CMK (cell line): ENCODE results near the gene TNFRSF4.

Source experiments
- DNase-seq: peaks from one replicate; pipeline ENCODE4 v3.0.0-alpha.2; 2010; ENCODE audit warnings: low read depth

TNFRSF4 gene

GRCh38 chr1:1245178-1245816 is 31.3 kb upstream of the TNFRSF4 start:
- peak; percentile 52 for DNase-seq

DNA sequence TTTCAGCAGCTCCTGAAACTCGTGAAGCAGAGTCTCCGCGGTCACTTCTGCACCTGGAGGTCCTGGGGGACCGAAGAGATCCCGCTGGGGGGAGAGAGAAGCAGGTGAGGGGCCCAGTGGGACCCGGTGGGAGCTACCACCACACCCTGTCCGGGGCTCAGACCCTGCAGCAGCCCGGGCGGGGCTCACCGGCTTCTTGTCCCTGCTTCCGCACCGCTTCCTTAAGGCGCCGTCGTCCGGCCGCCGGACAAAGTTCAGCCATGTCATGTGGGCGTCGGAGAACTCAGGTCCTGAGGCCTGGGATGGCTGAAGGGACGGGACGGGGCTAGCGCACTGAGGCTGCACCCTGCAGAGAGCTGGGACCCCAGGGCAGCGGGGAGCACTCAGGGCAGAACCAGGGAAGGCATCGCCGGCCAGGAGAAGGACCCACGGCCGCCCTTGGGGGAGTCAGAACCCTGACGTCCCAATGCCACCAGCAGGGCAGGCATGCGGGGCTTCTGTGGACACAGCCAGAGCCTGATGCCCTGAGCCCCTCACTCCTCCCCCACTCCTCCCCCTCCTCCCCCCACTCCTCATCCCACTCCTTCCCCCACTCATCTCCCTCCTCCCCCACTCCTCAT is 30.3 kb upstream of the TNFRSF4 start:
- DNase-seq = no peak

DNA sequence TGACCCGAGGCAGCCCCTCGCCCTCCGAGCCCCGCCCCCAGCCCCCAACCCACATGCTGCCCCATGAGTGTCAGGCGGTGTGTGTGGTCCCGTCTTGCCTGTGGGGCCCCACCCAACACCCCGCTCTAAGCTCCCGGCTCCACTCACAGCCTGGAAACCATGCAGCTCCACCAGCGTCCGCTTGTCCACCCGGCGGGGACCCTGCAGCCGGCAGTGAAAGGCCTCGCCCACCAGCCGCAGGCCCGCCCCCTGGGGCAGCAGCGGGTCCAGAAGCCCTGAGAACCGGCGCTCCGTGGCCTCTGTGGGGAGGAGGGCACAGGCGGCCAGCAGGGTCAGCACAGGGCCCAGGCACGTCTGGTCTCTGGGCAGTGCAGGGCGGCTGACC is 29.8 kb upstream of the TNFRSF4 start:
- no peak for DNase-seq

DNA sequence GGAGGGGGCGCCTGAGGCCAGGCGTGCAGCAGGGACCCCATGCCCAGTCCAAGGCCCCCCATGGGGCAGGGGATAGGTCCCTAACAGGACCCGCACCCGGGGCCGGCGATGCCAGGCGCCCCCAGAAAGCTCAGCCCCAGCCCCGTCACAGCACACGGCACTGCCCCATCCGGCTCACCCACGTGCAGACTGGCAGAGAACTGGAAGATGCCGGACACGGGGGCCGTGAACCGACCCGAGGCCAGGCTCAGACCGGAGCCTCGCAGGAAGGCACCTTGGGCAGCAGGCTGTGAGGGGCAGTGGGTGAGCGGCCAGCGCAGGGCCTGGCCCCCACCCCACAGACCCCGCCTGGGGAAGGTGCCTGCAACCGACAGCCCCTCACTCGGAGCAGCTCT is 29.3 kb upstream of the TNFRSF4 start:
- DNase-seq = no peak

GRCh38 chr1:1242461-1243265 is 28.7 kb upstream of the TNFRSF4 start:
- no peak for DNase-seq

GRCh38 chr1:1241588-1242219 is 27.8 kb upstream of the TNFRSF4 start:
- DNase-seq = no peak

- no peak for DNase-seq
These were observed 27.1 kb upstream of the TNFRSF4 start for GRCh38 chr1:1240822-1241587.

DNA sequence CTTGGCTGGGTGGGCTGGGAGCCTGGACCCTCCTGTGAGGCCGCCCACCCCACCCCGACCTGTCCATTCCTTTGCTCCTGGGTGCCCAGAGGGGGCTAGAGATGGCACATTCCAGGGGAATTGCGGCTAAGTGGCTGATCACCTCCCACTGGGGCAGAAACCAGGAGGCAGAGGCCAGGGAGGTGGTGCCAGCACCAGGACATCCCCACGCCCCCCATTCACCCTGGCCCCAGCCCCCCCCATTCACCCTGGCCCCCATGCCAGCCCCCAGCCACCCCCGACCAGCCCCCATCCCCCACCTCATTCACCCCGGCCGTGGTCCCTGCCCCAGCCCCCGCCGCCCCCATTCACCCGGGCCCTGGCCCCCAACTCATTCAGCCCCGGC is 26.4 kb upstream of the TNFRSF4 start:
- DNase-seq = no peak

DNA sequence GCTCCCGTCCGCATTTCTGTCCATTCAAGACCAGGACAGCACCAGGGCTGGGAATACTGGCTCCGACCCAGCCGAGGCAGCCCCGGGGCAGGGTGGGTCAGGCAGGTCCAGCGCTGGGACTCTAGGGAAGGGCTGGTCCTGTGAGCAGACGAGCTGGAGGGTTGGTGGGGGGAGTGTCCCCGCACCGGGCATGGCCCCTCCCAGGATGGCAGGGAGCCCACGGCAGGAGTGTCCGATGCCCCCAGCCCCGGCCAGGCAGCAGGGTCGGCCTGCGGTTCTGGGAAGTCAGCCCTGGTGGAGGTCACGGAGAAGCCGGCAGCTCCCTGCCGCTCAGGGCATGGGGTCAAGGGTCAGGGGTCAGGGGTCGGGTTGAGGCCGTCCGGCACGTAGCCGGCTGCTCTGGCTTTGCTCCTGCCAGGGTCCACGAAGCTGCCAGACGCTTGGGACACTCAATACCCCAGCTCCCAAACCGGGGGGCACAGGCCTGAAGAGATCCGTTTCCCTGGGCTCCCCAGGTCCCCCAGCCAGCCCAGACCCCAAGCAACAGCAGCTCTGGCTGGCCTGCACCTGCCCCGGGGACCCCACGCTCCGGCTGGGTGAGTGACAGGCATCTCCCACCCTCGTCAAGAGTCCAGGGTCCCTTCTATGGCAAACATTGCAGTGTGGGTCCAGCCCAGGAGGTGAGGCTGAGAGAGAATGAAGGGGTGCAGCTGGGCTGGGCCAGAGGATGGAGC is 25.8 kb upstream of the TNFRSF4 start:
- no peak for DNase-seq

GRCh38 chr1:1239227-1239613 is 25.3 kb upstream of the TNFRSF4 start:
- DNase-seq = no peak

GRCh38 chr1:1238702-1239178 is 24.8 kb upstream of the TNFRSF4 start:
- DNase-seq = no peak

- no peak for DNase-seq
These were observed 24.1 kb upstream of the TNFRSF4 start for GRCh38 chr1:1237874-1238701.

- DNase-seq = no peak
These were observed 23.3 kb upstream of the TNFRSF4 start for GRCh38 chr1:1236945-1237873.

GRCh38 chr1:1236176-1236763 is 22.3 kb upstream of the TNFRSF4 start:
- DNase-seq = no peak

GRCh38 chr1:1235016-1235744 is 21.2 kb upstream of the TNFRSF4 start:
- no peak for DNase-seq

- DNase-seq = no peak
These were observed 20.3 kb upstream of the TNFRSF4 start for GRCh38 chr1:1234180-1234808.

- no peak for DNase-seq
These were observed 19.6 kb upstream of the TNFRSF4 start for GRCh38 chr1:1233567-1233892.
